Measurements from ENCODE around the gene LIPA.
A peak's percentile ranks its signal among the peaks of the same experiment; 100 is the strongest.

GRCh38 chr10:89217057-89217990 is 34.3 kb downstream of the LIPA start:
- peak; percentile 80 for TF ChIP-seq CTCF (conservative IDR thresholded peaks at IDR 0.05; ENCODE audit: low read length)
- TF ChIP-seq EZH2phosphoT487 (IDR thresholded peaks at IDR 0.05; ENCODE audit: borderline replicate concordance): no peak

Data from Loucy (cell line).